Endodermal cell (in vitro differentiated cells): ENCODE data around the gene SMYD3. TPM values are rescaled to one million over a fixed set of nuclear protein-coding genes. Genes with fewer than 3 reads are reported as not detected.

ENCODE experiments used
- DNase-seq: peaks from one replicate; pipeline ENCODE4 v3.0.0-alpha.2; 2017
- H3K27ac ChIP-seq: 2 replicates; pipeline ENCODE4 v1.5.1; 2013; ENCODE audit warnings: mild to moderate bottlenecking, low read depth, low read length, moderate library complexity
- H3K27me3 ChIP-seq: 2 replicates; pipeline ENCODE4 v1.6.1; 2013; ENCODE audit warnings: mild to moderate bottlenecking, low read length, moderate library complexity; ENCODE audit not compliant: insufficient read depth, control insufficient read depth, poor library complexity, severe bottlenecking
- H3K36me3 ChIP-seq: 2 replicates; pipeline ENCODE4 v1.7.0; 2013; ENCODE audit warnings: mild to moderate bottlenecking, low read length, moderate library complexity; ENCODE audit not compliant: control insufficient read depth, insufficient read depth
- H3K4me1 ChIP-seq: one replicate; pipeline ENCODE4 v1.7.0; 2013; ENCODE audit warnings: low read length; ENCODE audit not compliant: control insufficient read depth, insufficient read depth
- H3K4me3 ChIP-seq: 2 replicates; pipeline ENCODE4 v1.5.1; 2013; ENCODE audit warnings: mild to moderate bottlenecking, low read length, moderate library complexity
- H3K9ac ChIP-seq: 2 replicates; pipeline ENCODE4 v1.6.1; 2013; ENCODE audit warnings: mild to moderate bottlenecking, low read length, moderate library complexity; ENCODE audit not compliant: poor library complexity, severe bottlenecking; ENCODE audit errors: extremely low read depth
- H3K9me3 ChIP-seq: 2 replicates; pipeline ENCODE4 v1.6.1; 2013; ENCODE audit warnings: mild to moderate bottlenecking, low read length, moderate library complexity; ENCODE audit not compliant: control insufficient read depth
- H3K27ac Mint-ChIP-seq: 2 replicates; pipeline ENCODE4 v1.8.0; 2020; ENCODE audit warnings: mixed read lengths
- H3K27me3 Mint-ChIP-seq: 2 replicates; pipeline ENCODE4 v1.8.0; 2021; ENCODE audit warnings: mild to moderate bottlenecking, mixed read lengths; ENCODE audit not compliant: insufficient read depth
- H3K36me3 Mint-ChIP-seq: 2 replicates; pipeline ENCODE4 v1.8.0; 2020; ENCODE audit warnings: low read depth, mixed read lengths
- H3K4me1 Mint-ChIP-seq: 2 replicates; pipeline ENCODE4 v1.8.0; 2020; ENCODE audit warnings: mixed read lengths
- H3K4me3 Mint-ChIP-seq: 2 replicates; pipeline ENCODE4 v1.8.0; 2020; ENCODE audit warnings: mild to moderate bottlenecking, moderate library complexity, mixed read lengths
- H3K9me3 Mint-ChIP-seq: 2 replicates; pipeline ENCODE4 v1.8.0; 2020; ENCODE audit warnings: mild to moderate bottlenecking, mixed read lengths
- WGBS, 2 experiments: methylation state at CpG; one replicate each; pipeline versions ENCODE4 v1.1.5 to v1.1.7; 2013; ENCODE audit warnings: missing lambda C conversion rate in 2 of 2, mixed read lengths in 1 of 2; ENCODE audit not compliant: insufficient coverage in 1 of 2, insufficient read length in 1 of 2; 5-methylcytosine and 5-hydroxymethylcytosine counted together
- total RNA-seq, 2 donors: library from RNA; stranded (reverse); fragmentation: NEBNext Ultra II Directional in 1 of 2; extraction: Animal tissue kit (Norgen Biotek cat#: 25700) in 1 of 2; gene quantifications; 2 replicates in 1 of 2; 3 replicates in 1 of 2; pipeline ENCODE4 v1.2.1, GENCODE V29; 2021
- TF ChIP-seq, protein P1 (sequence below): fragments of 200-600 bp; sonication (generic); conservative IDR thresholded peaks from 2 replicates; pipeline ENCODE4 v1.5.0; 2021; ENCODE audit warnings: antibody characterized with exemption, mild to moderate bottlenecking

SMYD3 gene
- total RNA-seq, 2 donors from 2014 or later = 32.3 to 45.8 TPM

DNA sequence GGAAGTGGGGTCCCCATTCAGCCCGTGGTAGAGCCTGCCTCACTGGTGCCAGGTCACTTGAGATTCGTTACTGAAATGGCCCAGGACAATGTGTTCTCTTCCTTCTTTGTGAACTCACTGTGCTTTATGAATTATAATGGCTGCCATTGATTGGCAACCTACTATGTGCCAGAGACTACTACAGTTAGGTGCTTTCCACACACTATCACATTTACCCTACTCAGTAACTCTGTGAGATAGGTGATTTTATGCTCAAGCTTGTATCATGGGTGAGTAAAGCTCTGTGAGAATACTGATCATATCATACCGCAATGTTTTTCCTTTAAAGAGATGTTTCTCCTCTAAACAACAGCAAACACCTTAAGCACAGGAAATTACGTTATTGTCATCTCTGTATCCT is 225.9 kb downstream of the SMYD3 start:
- peaks cover 7% of the 10 kb centered on the region for H3K36me3 Mint-ChIP-seq
- TF ChIP-seq, protein P1, sequence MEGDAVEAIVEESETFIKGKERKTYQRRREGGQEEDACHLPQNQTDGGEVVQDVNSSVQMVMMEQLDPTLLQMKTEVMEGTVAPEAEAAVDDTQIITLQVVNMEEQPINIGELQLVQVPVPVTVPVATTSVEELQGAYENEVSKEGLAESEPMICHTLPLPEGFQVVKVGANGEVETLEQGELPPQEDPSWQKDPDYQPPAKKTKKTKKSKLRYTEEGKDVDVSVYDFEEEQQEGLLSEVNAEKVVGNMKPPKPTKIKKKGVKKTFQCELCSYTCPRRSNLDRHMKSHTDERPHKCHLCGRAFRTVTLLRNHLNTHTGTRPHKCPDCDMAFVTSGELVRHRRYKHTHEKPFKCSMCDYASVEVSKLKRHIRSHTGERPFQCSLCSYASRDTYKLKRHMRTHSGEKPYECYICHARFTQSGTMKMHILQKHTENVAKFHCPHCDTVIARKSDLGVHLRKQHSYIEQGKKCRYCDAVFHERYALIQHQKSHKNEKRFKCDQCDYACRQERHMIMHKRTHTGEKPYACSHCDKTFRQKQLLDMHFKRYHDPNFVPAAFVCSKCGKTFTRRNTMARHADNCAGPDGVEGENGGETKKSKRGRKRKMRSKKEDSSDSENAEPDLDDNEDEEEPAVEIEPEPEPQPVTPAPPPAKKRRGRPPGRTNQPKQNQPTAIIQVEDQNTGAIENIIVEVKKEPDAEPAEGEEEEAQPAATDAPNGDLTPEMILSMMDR = no peak
- H3K36me3 ChIP-seq = no peaks in the 10 kb centered on the region
- H3K9me3 Mint-ChIP-seq = peaks cover 8% of the 10 kb centered on the region
- H3K4me3 Mint-ChIP-seq = no peak overlapping the region
- WGBS, 2 experiments = 91 to 92% methylated on average over 3 to 4 of the region's 4 CpGs
- H3K9ac ChIP-seq = no peak overlapping the region
- H3K4me1 Mint-ChIP-seq = peaks cover 3% of the 10 kb centered on the region
- DNase-seq = no peak
- no peak overlapping the region for H3K27ac Mint-ChIP-seq
- no peaks in the 10 kb centered on the region for H3K27me3 ChIP-seq
- H3K27ac ChIP-seq = no peak overlapping the region
- no peaks in the 10 kb centered on the region for H3K9me3 ChIP-seq
- no peaks in the 10 kb centered on the region for H3K4me1 ChIP-seq
- no peak overlapping the region for H3K4me3 ChIP-seq
- no peaks in the 10 kb centered on the region for H3K27me3 Mint-ChIP-seq

DNA sequence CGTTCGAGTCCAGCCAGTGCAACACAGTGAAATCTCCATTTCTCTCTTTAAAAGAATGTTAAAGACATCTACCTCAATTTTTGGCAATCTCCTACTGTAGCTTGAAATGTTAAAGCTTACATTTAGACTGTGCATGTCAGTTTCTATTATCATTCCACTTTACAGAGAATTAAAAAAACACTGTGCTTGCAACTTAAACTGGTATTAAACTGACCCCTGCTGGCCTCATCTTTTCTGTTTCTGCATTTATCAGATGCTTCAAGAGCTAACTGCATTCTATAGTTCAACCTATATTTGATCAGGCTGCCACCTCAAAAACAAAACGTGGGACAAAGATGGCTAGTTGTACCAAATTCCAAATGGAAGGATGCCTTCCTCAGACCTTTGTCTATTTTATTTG is 226.5 kb downstream of the SMYD3 start:
- no peak overlapping the region for H3K9ac ChIP-seq
- Mint-ChIP-seq H3K36me3 (peaks cover 6% of the 10 kb centered on the region), H3K4me3 (no peak overlapping the region), H3K27me3 (no peaks in the 10 kb centered on the region), H3K4me1 (peaks cover 3% of the 10 kb centered on the region), H3K27ac (no peak overlapping the region), H3K9me3 (peaks cover 3% of the 10 kb centered on the region)
- no peaks in the 10 kb centered on the region for H3K27me3 ChIP-seq
- 90 to 93% methylated on average over 3 of the region's 3 CpGs for WGBS, 2 experiments
- H3K4me1 ChIP-seq = no peaks in the 10 kb centered on the region
- H3K9me3 ChIP-seq = no peaks in the 10 kb centered on the region
- H3K4me3 ChIP-seq = no peak overlapping the region
- no peak for DNase-seq
- H3K27ac ChIP-seq = no peak overlapping the region
- TF ChIP-seq, protein P1 = peak; percentile 51
- H3K36me3 ChIP-seq = no peaks in the 10 kb centered on the region

DNA sequence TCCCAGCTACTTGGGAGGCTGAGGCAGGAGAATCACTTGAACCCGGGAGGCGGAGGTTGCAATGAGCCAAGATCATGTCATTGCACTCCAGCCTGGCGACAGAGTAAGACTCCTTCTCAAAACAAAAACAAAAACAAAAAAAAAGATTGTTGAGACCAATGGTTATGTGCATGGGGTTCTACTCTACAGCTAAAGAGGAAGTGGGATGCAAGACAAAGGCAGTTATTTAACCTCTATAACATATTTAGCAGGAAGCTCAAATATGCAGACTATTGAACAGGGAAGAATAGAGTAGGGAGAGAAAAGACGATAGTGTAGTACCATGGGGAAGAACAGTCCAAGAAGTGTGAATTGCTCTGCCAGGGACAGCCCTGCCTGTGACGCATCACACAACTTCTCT is 227.7 kb downstream of the SMYD3 start:
- no peak overlapping the region for H3K27ac Mint-ChIP-seq
- TF ChIP-seq, protein P1 = no peak
- no peaks in the 10 kb centered on the region for H3K27me3 ChIP-seq
- H3K4me1 ChIP-seq = no peaks in the 10 kb centered on the region
- no peaks in the 10 kb centered on the region for H3K36me3 ChIP-seq
- no peaks in the 10 kb centered on the region for H3K9me3 ChIP-seq
- H3K4me3 Mint-ChIP-seq = no peak overlapping the region
- no peak overlapping the region for H3K27ac ChIP-seq
- no peaks in the 10 kb centered on the region for H3K27me3 Mint-ChIP-seq
- H3K9me3 Mint-ChIP-seq = no peaks in the 10 kb centered on the region
- H3K9ac ChIP-seq = no peak overlapping the region
- peaks cover 3% of the 10 kb centered on the region for H3K4me1 Mint-ChIP-seq
- 88% methylated on average over 5 of the region's 5 CpGs; no CpG with 5 or more reads in 1 of the 2 experiments for WGBS, 2 experiments
- no peak for DNase-seq
- H3K4me3 ChIP-seq = no peak overlapping the region
- H3K36me3 Mint-ChIP-seq = no peaks in the 10 kb centered on the region
